ENCODE measurements around the gene MESP2. TPM values are rescaled to one million over a fixed set of nuclear protein-coding genes. Genes with fewer than 3 reads are reported as not detected.

Gene MESP2
- polyA plus RNA-seq, 1 donor from 2014 or later = not detected

GRCh38 chr15:89808160-89808870, 32.2 kb downstream of the MESP2 start:
- H3K4me2 ChIP-seq (ENCODE audit: low read length) = no peak overlapping the region
- no peak overlapping the region for H3K27ac ChIP-seq (ENCODE audit: low read length)
- no peak overlapping the region for H2AFZ ChIP-seq (ENCODE audit: low read depth, low read length)
- H3F3A ChIP-seq (ENCODE audit: insufficient read depth, low read length, poor library complexity, severe bottlenecking) = no peaks in the 10 kb centered on the region
- no peaks in the 10 kb centered on the region for H3K9me3 ChIP-seq (ENCODE audit: low read length)
- no peaks in the 10 kb centered on the region for H3K9me2 ChIP-seq (ENCODE audit: insufficient read depth, low read length)
- no peaks in the 10 kb centered on the region for H3K79me2 ChIP-seq (replicated peaks; ENCODE audit: insufficient read depth, low read length)
- peaks cover 6% of the 10 kb centered on the region for H3K27me3 ChIP-seq (ENCODE audit: insufficient read depth, low read depth, low read length)
- no peaks in the 10 kb centered on the region for H3K36me3 ChIP-seq (ENCODE audit: insufficient read depth, low read length)
- no peak overlapping the region for H3K9ac ChIP-seq (ENCODE audit: low read length)
- no peak overlapping the region for H3K4me3 ChIP-seq (ENCODE audit: low read length)
- H4K20me1 ChIP-seq (ENCODE audit: insufficient read depth) = no peaks in the 10 kb centered on the region
- TF ChIP-seq SMC3 (conservative IDR thresholded peaks at IDR 0.05; ENCODE audit: poor library complexity) (no peak), MXI1 (conservative IDR thresholded peaks at IDR 0.05; ENCODE audit: poor library complexity, severe bottlenecking) (no peak), POLR2AphosphoS5 (IDR thresholded peaks at IDR 0.05) (no peak), EP300 (conservative IDR thresholded peaks at IDR 0.05; ENCODE audit: poor library complexity, severe bottlenecking) (no peak), EZH2 (IDR thresholded peaks at IDR 0.05; ENCODE audit: borderline replicate concordance, insufficient read depth, low read length, poor library complexity, severe bottlenecking) (no peak), RAD21 (conservative IDR thresholded peaks at IDR 0.05) (no peak), TAF1 (IDR thresholded peaks at IDR 0.05; ENCODE audit: low read depth) (no peak)
- TF ChIP-seq, protein P1, sequence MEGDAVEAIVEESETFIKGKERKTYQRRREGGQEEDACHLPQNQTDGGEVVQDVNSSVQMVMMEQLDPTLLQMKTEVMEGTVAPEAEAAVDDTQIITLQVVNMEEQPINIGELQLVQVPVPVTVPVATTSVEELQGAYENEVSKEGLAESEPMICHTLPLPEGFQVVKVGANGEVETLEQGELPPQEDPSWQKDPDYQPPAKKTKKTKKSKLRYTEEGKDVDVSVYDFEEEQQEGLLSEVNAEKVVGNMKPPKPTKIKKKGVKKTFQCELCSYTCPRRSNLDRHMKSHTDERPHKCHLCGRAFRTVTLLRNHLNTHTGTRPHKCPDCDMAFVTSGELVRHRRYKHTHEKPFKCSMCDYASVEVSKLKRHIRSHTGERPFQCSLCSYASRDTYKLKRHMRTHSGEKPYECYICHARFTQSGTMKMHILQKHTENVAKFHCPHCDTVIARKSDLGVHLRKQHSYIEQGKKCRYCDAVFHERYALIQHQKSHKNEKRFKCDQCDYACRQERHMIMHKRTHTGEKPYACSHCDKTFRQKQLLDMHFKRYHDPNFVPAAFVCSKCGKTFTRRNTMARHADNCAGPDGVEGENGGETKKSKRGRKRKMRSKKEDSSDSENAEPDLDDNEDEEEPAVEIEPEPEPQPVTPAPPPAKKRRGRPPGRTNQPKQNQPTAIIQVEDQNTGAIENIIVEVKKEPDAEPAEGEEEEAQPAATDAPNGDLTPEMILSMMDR (IDR thresholded peaks at IDR 0.05; ENCODE audit: poor library complexity, severe bottlenecking) = no peak
- TF ChIP-seq, protein P2, sequence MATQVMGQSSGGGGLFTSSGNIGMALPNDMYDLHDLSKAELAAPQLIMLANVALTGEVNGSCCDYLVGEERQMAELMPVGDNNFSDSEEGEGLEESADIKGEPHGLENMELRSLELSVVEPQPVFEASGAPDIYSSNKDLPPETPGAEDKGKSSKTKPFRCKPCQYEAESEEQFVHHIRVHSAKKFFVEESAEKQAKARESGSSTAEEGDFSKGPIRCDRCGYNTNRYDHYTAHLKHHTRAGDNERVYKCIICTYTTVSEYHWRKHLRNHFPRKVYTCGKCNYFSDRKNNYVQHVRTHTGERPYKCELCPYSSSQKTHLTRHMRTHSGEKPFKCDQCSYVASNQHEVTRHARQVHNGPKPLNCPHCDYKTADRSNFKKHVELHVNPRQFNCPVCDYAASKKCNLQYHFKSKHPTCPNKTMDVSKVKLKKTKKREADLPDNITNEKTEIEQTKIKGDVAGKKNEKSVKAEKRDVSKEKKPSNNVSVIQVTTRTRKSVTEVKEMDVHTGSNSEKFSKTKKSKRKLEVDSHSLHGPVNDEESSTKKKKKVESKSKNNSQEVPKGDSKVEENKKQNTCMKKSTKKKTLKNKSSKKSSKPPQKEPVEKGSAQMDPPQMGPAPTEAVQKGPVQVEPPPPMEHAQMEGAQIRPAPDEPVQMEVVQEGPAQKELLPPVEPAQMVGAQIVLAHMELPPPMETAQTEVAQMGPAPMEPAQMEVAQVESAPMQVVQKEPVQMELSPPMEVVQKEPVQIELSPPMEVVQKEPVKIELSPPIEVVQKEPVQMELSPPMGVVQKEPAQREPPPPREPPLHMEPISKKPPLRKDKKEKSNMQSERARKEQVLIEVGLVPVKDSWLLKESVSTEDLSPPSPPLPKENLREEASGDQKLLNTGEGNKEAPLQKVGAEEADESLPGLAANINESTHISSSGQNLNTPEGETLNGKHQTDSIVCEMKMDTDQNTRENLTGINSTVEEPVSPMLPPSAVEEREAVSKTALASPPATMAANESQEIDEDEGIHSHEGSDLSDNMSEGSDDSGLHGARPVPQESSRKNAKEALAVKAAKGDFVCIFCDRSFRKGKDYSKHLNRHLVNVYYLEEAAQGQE (IDR thresholded peaks at IDR 0.05; ENCODE audit: borderline replicate concordance) = no peak

DNA sequence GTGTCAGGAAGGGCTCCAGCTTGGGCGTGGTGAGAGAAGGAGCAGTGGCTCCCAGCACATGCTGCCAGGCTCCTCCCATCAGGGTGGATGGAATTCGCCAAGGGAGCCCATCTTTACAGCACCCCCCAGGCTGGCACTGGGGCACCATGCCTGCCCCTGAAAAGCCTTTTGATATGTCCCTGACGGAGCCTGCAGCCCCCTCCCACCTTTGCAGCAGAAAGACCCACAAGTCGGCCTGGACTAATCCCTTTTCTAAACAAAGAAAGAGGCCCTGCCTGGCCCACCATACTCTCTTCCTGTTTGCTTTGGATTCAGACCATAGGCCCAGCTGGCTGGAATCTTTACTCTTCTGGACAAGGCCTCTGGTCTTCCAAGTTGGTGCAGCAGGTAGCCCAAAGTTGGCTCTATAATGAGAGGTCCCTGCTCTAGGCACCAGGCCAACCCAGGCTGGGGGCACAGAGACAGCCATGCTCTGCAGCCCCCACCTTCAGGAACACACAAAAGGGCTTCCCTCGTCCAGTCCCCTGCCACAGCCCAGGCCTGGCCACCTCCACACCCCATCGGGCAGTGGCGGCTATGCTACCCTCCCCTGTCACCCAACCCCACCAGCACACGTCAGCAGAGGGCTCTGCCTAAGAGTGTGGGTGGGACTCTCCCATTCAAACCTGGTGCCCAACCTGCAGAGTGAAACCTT, 33.1 kb downstream of the MESP2 start:
- Histone ChIP-seq H3K27ac (ENCODE audit: low read length) (no peak overlapping the region), H4K20me1 (ENCODE audit: insufficient read depth) (no peaks in the 10 kb centered on the region), H3K4me2 (ENCODE audit: low read length) (no peak overlapping the region), H2AFZ (ENCODE audit: low read depth, low read length) (no peak overlapping the region), H3K9ac (ENCODE audit: low read length) (no peak overlapping the region), H3F3A (ENCODE audit: insufficient read depth, low read length, poor library complexity, severe bottlenecking) (no peaks in the 10 kb centered on the region), H3K4me3 (ENCODE audit: low read length) (no peak overlapping the region), H3K27me3 (ENCODE audit: insufficient read depth, low read depth, low read length) (peaks cover 15% of the 10 kb centered on the region), H3K79me2 (replicated peaks; ENCODE audit: insufficient read depth, low read length) (no peaks in the 10 kb centered on the region), H3K9me2 (ENCODE audit: insufficient read depth, low read length) (no peaks in the 10 kb centered on the region), H3K9me3 (ENCODE audit: low read length) (no peaks in the 10 kb centered on the region), H3K36me3 (ENCODE audit: insufficient read depth, low read length) (no peaks in the 10 kb centered on the region)
- no peak for TF ChIP-seq RAD21 (conservative IDR thresholded peaks at IDR 0.05)
- TF ChIP-seq, protein P1 (IDR thresholded peaks at IDR 0.05; ENCODE audit: poor library complexity, severe bottlenecking) = no peak
- TF ChIP-seq EP300 (conservative IDR thresholded peaks at IDR 0.05; ENCODE audit: poor library complexity, severe bottlenecking) = no peak
- TF ChIP-seq EZH2 (IDR thresholded peaks at IDR 0.05; ENCODE audit: borderline replicate concordance, insufficient read depth, low read length, poor library complexity, severe bottlenecking) = no peak
- TF ChIP-seq SMC3 (conservative IDR thresholded peaks at IDR 0.05; ENCODE audit: poor library complexity) = no peak
- no peak for TF ChIP-seq POLR2AphosphoS5 (IDR thresholded peaks at IDR 0.05)
- TF ChIP-seq MXI1 (conservative IDR thresholded peaks at IDR 0.05; ENCODE audit: poor library complexity, severe bottlenecking) = no peak
- TF ChIP-seq TAF1 (IDR thresholded peaks at IDR 0.05; ENCODE audit: low read depth) = no peak
- TF ChIP-seq, protein P2 (IDR thresholded peaks at IDR 0.05; ENCODE audit: borderline replicate concordance) = no peak

Data from neural cell (in vitro differentiated cells).